CD4-positive, alpha-beta T cell treated with Interleukin-1 beta for 1 hour (primary cell): ENCODE measurements around the gene TENM3.

Experiments
- DNase-seq, 2 donors: peaks; one replicate each; pipeline ENCODE4 v3.0.0-alpha.2; 2020 to 2022

Gene TENM3

GRCh38 chr4:182754895-182755294 lies 511.7 kb downstream of the TENM3 start:
- no peak for DNase-seq

GRCh38 chr4:182756161-182756690 lies 513.0 kb downstream of the TENM3 start:
- no peak for DNase-seq

GRCh38 chr4:182758273-182758672 lies 515.1 kb downstream of the TENM3 start:
- no peak for DNase-seq

- no peak for DNase-seq
Observed at GRCh38 chr4:182760551-182761043, 517.4 kb downstream of the TENM3 start.

- DNase-seq, result no peak
Observed at GRCh38 chr4:182764137-182764536, 520.9 kb downstream of the TENM3 start.

- no peak for DNase-seq
Observed at GRCh38 chr4:182764642-182765041, 521.4 kb downstream of the TENM3 start.

GRCh38 chr4:182765987-182766856 lies 523.0 kb downstream of the TENM3 start:
- no peak for DNase-seq

- DNase-seq, result no peak
Observed at GRCh38 chr4:182766857-182767250, 523.7 kb downstream of the TENM3 start.

- no peak for DNase-seq
Observed at GRCh38 chr4:182768838-182769237, 525.6 kb downstream of the TENM3 start.

GRCh38 chr4:182770259-182770995 lies 527.2 kb downstream of the TENM3 start:
- DNase-seq, result no peak

- no peak for DNase-seq
Observed at GRCh38 chr4:182770996-182771514, 527.9 kb downstream of the TENM3 start.

- no peak for DNase-seq
Observed at GRCh38 chr4:182775075-182775474, 531.9 kb downstream of the TENM3 start.

GRCh38 chr4:182776376-182777105 lies 533.3 kb downstream of the TENM3 start:
- no peak for DNase-seq

GRCh38 chr4:182778222-182778982 lies 535.2 kb downstream of the TENM3 start:
- DNase-seq, result no peak

- DNase-seq, result no peak
Observed at GRCh38 chr4:182786991-182787390, 543.8 kb downstream of the TENM3 start.

GRCh38 chr4:182788201-182788600 lies 545.0 kb downstream of the TENM3 start:
- DNase-seq, result no peak

- no peak for DNase-seq
Observed at GRCh38 chr4:182789529-182789928, 546.3 kb downstream of the TENM3 start.

GRCh38 chr4:182795446-182796238 lies 552.4 kb downstream of the TENM3 start:
- no peak for DNase-seq

- no peak for DNase-seq
Observed at GRCh38 chr4:182799515-182800215, 556.5 kb downstream of the TENM3 start.

GRCh38 chr4:182800216-182800515 lies 557.0 kb downstream of the TENM3 start:
- no peak for DNase-seq

- DNase-seq, result no peak
Observed at GRCh38 chr4:182801636-182802035, 558.4 kb downstream of the TENM3 start.
